ENCODE results near the gene ALDH1B1. TPM values are rescaled to one million over a fixed set of nuclear protein-coding genes. Genes with fewer than 3 reads are reported as not detected.

ALDH1B1 gene
- polyA plus RNA-seq, 1 donor (not counting 4 experiments of a cell fraction or from before 2014, with no cell fraction given) = 14.4 TPM

DNA sequence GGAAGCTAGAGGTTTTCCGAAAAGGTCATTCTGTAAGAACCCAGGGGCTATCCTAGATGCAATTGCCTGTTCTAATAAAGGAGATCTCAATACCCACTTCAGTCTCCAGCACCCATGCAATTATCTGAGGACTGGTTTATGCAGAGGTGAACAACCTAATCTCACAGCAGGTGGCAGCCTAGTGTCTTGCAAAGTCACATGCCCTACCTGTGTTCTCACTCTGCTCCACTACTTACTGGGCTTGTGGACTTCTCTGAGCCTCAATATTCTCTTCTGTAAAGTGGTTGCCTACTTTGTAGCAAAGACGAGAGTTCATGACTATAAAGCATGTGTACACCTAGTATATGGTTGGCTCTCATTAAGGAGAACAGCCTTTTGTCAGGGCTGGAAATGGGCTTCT, 21.0 kb upstream of the ALDH1B1 start:
- dilution Hi-C loops (cut with MboI; ENCODE audit: extremely low pct_ligation_motif_present, low sequenced_read_pairs) = no loop called here
- DNase-seq (ENCODE audit: low read depth, low spot score) = no peak
- H3K4me3 ChIP-seq (ENCODE audit: control insufficient read depth in 2 of 3, extremely low read depth in 1 of 3, insufficient read depth in 2 of 3, low read depth in 1 of 3, low read length in 3 of 3) = no peak overlapping the region

GRCh38 chr9:38372762-38373619, 19.5 kb upstream of the ALDH1B1 start:
- Histone ChIP-seq H3K9ac (ENCODE audit: control insufficient read depth, extremely low read depth, insufficient read depth, low read length) (no peak overlapping the region), H3K9me3 (ENCODE audit: control insufficient read depth, low read depth, low read length) (no peaks in the 10 kb centered on the region), H2AFZ (ENCODE audit: control insufficient read depth, low read length) (no peak overlapping the region), H3K9me1 (ENCODE audit: control insufficient read depth, extremely low read depth, insufficient read depth, low read length) (no peaks in the 10 kb centered on the region), H3K4me1 (ENCODE audit: control insufficient read depth, extremely low read depth, insufficient read depth, low read length) (no peaks in the 10 kb centered on the region), H3K4me3 (ENCODE audit: control insufficient read depth in 2 of 3, extremely low read depth in 1 of 3, insufficient read depth in 2 of 3, low read depth in 1 of 3, low read length in 3 of 3) (no peak overlapping the region), H3K27me3 (ENCODE audit: control insufficient read depth, extremely low read depth, insufficient read depth, low read length) (peaks cover 7% of the 10 kb centered on the region), H4K20me1 (ENCODE audit: control insufficient read depth, extremely low read depth, insufficient read depth, low read length) (no peaks in the 10 kb centered on the region), H3K79me2 (ENCODE audit: control insufficient read depth, insufficient read depth, low read length) (no peaks in the 10 kb centered on the region), H3K4me2 (ENCODE audit: control insufficient read depth, extremely low read depth, insufficient read depth, low read depth, low read length) (no peak overlapping the region), H3K27ac (ENCODE audit: control insufficient read depth, insufficient read depth, low read length) (no peak overlapping the region), H3K36me3 (ENCODE audit: control insufficient read depth in 2 of 2, extremely low read depth in 1 of 2, insufficient read depth in 2 of 2, low read length in 2 of 2) (no peaks in the 10 kb centered on the region)
- FAIRE-seq (no peak), DNase-seq (ENCODE audit: low read depth, low spot score) (no peak)
- TF ChIP-seq EZH2 (IDR thresholded peaks at IDR 0.05; ENCODE audit: low read length) = no peak
- no peak for TF ChIP-seq CTCF (optimal IDR thresholded peaks at IDR 0.05 in 1 of 3, IDR thresholded peaks at IDR 0.05 in 1 of 3, conservative IDR thresholded peaks at IDR 0.05 in 1 of 3; ENCODE audit: extremely low read depth in 1 of 3, insufficient read depth in 2 of 3, low read length in 3 of 3)
- dilution Hi-C loops (cut with MboI; ENCODE audit: extremely low pct_ligation_motif_present, low sequenced_read_pairs) = no loop called here

More for the DNA sequence above, 21.0 kb upstream of the ALDH1B1 start:
- Histone ChIP-seq H3K9me1 (ENCODE audit: control insufficient read depth, extremely low read depth, insufficient read depth, low read length) (no peaks in the 10 kb centered on the region), H2AFZ (ENCODE audit: control insufficient read depth, low read length) (no peak overlapping the region), H3K27ac (ENCODE audit: control insufficient read depth, insufficient read depth, low read length) (no peak overlapping the region), H3K36me3 (ENCODE audit: control insufficient read depth in 2 of 2, extremely low read depth in 1 of 2, insufficient read depth in 2 of 2, low read length in 2 of 2) (no peaks in the 10 kb centered on the region), H4K20me1 (ENCODE audit: control insufficient read depth, extremely low read depth, insufficient read depth, low read length) (no peaks in the 10 kb centered on the region), H3K79me2 (ENCODE audit: control insufficient read depth, insufficient read depth, low read length) (no peaks in the 10 kb centered on the region), H3K27me3 (ENCODE audit: control insufficient read depth, extremely low read depth, insufficient read depth, low read length) (peaks cover 7% of the 10 kb centered on the region), H3K9ac (ENCODE audit: control insufficient read depth, extremely low read depth, insufficient read depth, low read length) (no peak overlapping the region), H3K4me1 (ENCODE audit: control insufficient read depth, extremely low read depth, insufficient read depth, low read length) (no peaks in the 10 kb centered on the region), H3K9me3 (ENCODE audit: control insufficient read depth, low read depth, low read length) (no peaks in the 10 kb centered on the region), H3K4me2 (ENCODE audit: control insufficient read depth, extremely low read depth, insufficient read depth, low read depth, low read length) (no peak overlapping the region)
- TF ChIP-seq EZH2 (IDR thresholded peaks at IDR 0.05; ENCODE audit: low read length) (no peak), CTCF (optimal IDR thresholded peaks at IDR 0.05 in 1 of 3, IDR thresholded peaks at IDR 0.05 in 1 of 3, conservative IDR thresholded peaks at IDR 0.05 in 1 of 3; ENCODE audit: extremely low read depth in 1 of 3, insufficient read depth in 2 of 3, low read length in 3 of 3) (peak; percentile 49 to 88 (median 55))
- peak; percentile 51 for FAIRE-seq

All from keratinocyte (primary cell).